Measurements from ENCODE around the gene CCDC57.

The CCDC57 gene

GRCh38 chr17:82241926-82242697 lies 29.5 kb upstream of the CCDC57 start:
- no peak for DNase-seq (ENCODE audit: low spot score)
- ChIA-PET CTCF (interaction anchor here (0.5 to 2.2 kb wide), 8 partner anchors 10 to 250 kb away, joined by 3 to 12 read pairs (median 4); partner anchors contain the start of gene CCDC57), POLR2A (ENCODE audit: low non-redundant PET) (no interaction called here)
- no peak for TF ChIP-seq CTCF (conservative IDR thresholded peaks at IDR 0.05; ENCODE audit: low read depth)
- peak overlapping the region; percentile 99 for H3K27ac ChIP-seq

GRCh38 chr17:82241183-82241925 lies 28.7 kb upstream of the CCDC57 start:
- ChIA-PET POLR2A (ENCODE audit: low non-redundant PET) (interaction anchor here (0.9 kb wide), 1 partner anchor 35 kb away, joined by 4 read pairs; no protein-coding TSS in a partner anchor), CTCF (interaction anchor here (0.5 to 2.2 kb wide), 4 partner anchors 10 to 254 kb away, joined by 4 to 12 read pairs (median 4); no protein-coding TSS in a partner anchor)
- TF ChIP-seq CTCF (conservative IDR thresholded peaks at IDR 0.05; ENCODE audit: low read depth): no peak
- peak overlapping the region; percentile 99 for H3K27ac ChIP-seq
- peak; percentile 74 for DNase-seq (ENCODE audit: low spot score)

GRCh38 chr17:82240506-82241182 lies 28.0 kb upstream of the CCDC57 start:
- CTCF ChIA-PET: interaction anchor here (0.6 kb wide), 2 partner anchors 255 to 588 kb away, joined by 3 to 4 read pairs; no protein-coding TSS in a partner anchor
- no peak for TF ChIP-seq CTCF (conservative IDR thresholded peaks at IDR 0.05; ENCODE audit: low read depth)
- DNase-seq (ENCODE audit: low spot score): no peak
- H3K27ac ChIP-seq: peak overlapping the region; percentile 99
- POLR2A ChIA-PET (ENCODE audit: low non-redundant PET): interaction anchor here (0.9 kb wide), 1 partner anchor 35 kb away, joined by 4 read pairs; no protein-coding TSS in a partner anchor

- no peak for TF ChIP-seq CTCF (conservative IDR thresholded peaks at IDR 0.05; ENCODE audit: low read depth)
- ChIA-PET CTCF (interaction anchor here (0.5 to 0.7 kb wide), 3 partner anchors 27 to 588 kb away, joined by 3 read pairs; partner anchors contain the start of gene CCDC57), POLR2A (ENCODE audit: low non-redundant PET) (no interaction called here)
- no peak for DNase-seq (ENCODE audit: low spot score)
- peak overlapping the region; percentile 99 for H3K27ac ChIP-seq
Observed at GRCh38 chr17:82239926-82240505, 27.4 kb upstream of the CCDC57 start.

GRCh38 chr17:82239401-82239925 lies 26.8 kb upstream of the CCDC57 start:
- H3K27ac ChIP-seq: peak overlapping the region; percentile 99
- POLR2A ChIA-PET (ENCODE audit: low non-redundant PET): no interaction called here
- no peak for TF ChIP-seq CTCF (conservative IDR thresholded peaks at IDR 0.05; ENCODE audit: low read depth)
- CTCF ChIA-PET: interaction anchor here (0.5 to 0.7 kb wide), 3 partner anchors 27 to 84 kb away, joined by 3 read pairs; partner anchors contain the start of gene CCDC57
- no peak for DNase-seq (ENCODE audit: low spot score)
